NCI-H146 (cell line): ENCODE data around the gene ARGLU1.
A peak's percentile ranks its signal among the peaks of the same experiment; 100 is the strongest.

ENCODE experiments used
- DNase-seq: peaks from one replicate; lab custom pipeline; 2025; lab: John Stamatoyannopoulos, UW

Gene ARGLU1

GRCh38 chr13:106524108-106524507 lies 43.8 kb downstream of the ARGLU1 start:
- DNase-seq, result no peak

GRCh38 chr13:106523576-106523975 lies 44.4 kb downstream of the ARGLU1 start:
- DNase-seq, result no peak

- DNase-seq, result no peak
Measured at GRCh38 chr13:106522898-106523525, 44.9 kb downstream of the ARGLU1 start.

GRCh38 chr13:106522112-106522705 lies 45.7 kb downstream of the ARGLU1 start:
- no peak for DNase-seq

- peak; percentile 9 for DNase-seq
Measured at GRCh38 chr13:106521095-106521799, 46.7 kb downstream of the ARGLU1 start.

GRCh38 chr13:106520251-106521054 lies 47.5 kb downstream of the ARGLU1 start:
- peak; percentile 12 for DNase-seq

GRCh38 chr13:106518512-106518911 lies 49.4 kb downstream of the ARGLU1 start:
- no peak for DNase-seq

GRCh38 chr13:106517109-106517847 lies 50.7 kb downstream of the ARGLU1 start:
- DNase-seq, result no peak

GRCh38 chr13:106515635-106516254 lies 52.2 kb downstream of the ARGLU1 start:
- DNase-seq, result no peak

GRCh38 chr13:106514928-106515634 lies 52.9 kb downstream of the ARGLU1 start:
- DNase-seq, result no peak

GRCh38 chr13:106513025-106513983 lies 54.6 kb downstream of the ARGLU1 start:
- no peak for DNase-seq

- DNase-seq, result no peak
Measured at GRCh38 chr13:106507560-106508274, 60.2 kb downstream of the ARGLU1 start.

- DNase-seq, result no peak
Measured at GRCh38 chr13:106506286-106506685, 61.7 kb downstream of the ARGLU1 start.

GRCh38 chr13:106505732-106506131 lies 62.2 kb downstream of the ARGLU1 start:
- no peak for DNase-seq

GRCh38 chr13:106505295-106505694 lies 62.6 kb downstream of the ARGLU1 start:
- DNase-seq, result no peak

- no peak for DNase-seq
Measured at GRCh38 chr13:106503730-106504453, 64.0 kb downstream of the ARGLU1 start.

- no peak for DNase-seq
Measured at GRCh38 chr13:106503272-106503671, 64.7 kb downstream of the ARGLU1 start.

- no peak for DNase-seq
Measured at GRCh38 chr13:106500445-106500844, 67.5 kb downstream of the ARGLU1 start.
